A673 (cell line): ENCODE data around the gene TMPRSS13. TPM values are rescaled to one million over a fixed set of nuclear protein-coding genes. Genes with fewer than 3 reads are reported as not detected.
A peak's percentile ranks its signal among the peaks of the same experiment; 100 is the strongest.

Source experiments
- BruUV-seq: library from RNA; stranded (reverse); fragments of 400-500 nt; replicated peaks from 2 replicates; lab custom pipeline; 2021; lab: Mats Ljungman, UMichigan
- CTCF ChIA-PET: fragments of 300-600 bp; sonication (Branson Sonifier 250); formaldehyde crosslinking; loops from one replicate; lab custom pipeline; 2022; ENCODE audit warnings: antibody characterized with exemption; lab: Charles Lee
- POLR2A ChIA-PET: fragments of 300-600 bp; sonication (Branson Sonifier 250); formaldehyde crosslinking; loops from one replicate; lab custom pipeline; 2022; ENCODE audit warnings: antibody characterized with exemption; ENCODE audit not compliant: low non-redundant PET; lab: Charles Lee
- DNase-seq: peaks from one replicate; pipeline ENCODE4 v3.0.0-alpha.2; 2015; ENCODE audit warnings: low spot score
- H3K27ac ChIP-seq: fragments of 200-600 bp; sonication (generic); 2 replicates; pipeline ENCODE4 v1.5.1; 2016; ENCODE audit warnings: mixed run types, low read depth, mild to moderate bottlenecking, mixed read lengths, antibody characterized with exemption, low read length; ENCODE audit not compliant: poor library complexity, severe bottlenecking
- H3K27me3 ChIP-seq: fragments of 200-600 bp; sonication (generic); replicated peaks from 2 replicates; pipeline ENCODE4 v1.6.1; 2017; ENCODE audit warnings: mixed run types, low read depth, mild to moderate bottlenecking, mixed read lengths, antibody characterized with exemption, low read length; ENCODE audit not compliant: insufficient read depth, poor library complexity
- H3K36me3 ChIP-seq: fragments of 200-600 bp; sonication (generic); 2 replicates; pipeline ENCODE4 v1.6.1; 2016; ENCODE audit warnings: mixed run types, mild to moderate bottlenecking, mixed read lengths, antibody characterized with exemption, low read length; ENCODE audit not compliant: insufficient read depth, poor library complexity, severe bottlenecking
- H3K4me1 ChIP-seq: fragments of 200-600 bp; sonication (generic); 2 replicates; pipeline ENCODE4 v1.6.1; 2017; ENCODE audit warnings: mixed run types, mild to moderate bottlenecking, mixed read lengths, antibody characterized with exemption, low read length; ENCODE audit not compliant: insufficient read depth, poor library complexity, severe bottlenecking
- H3K4me3 ChIP-seq: fragments of 200-600 bp; sonication (generic); 2 replicates; pipeline ENCODE4 v1.5.1; 2016; ENCODE audit warnings: low read depth, mixed run types, mild to moderate bottlenecking, mixed read lengths, low read length; ENCODE audit not compliant: poor library complexity, severe bottlenecking
- H3K9me3 ChIP-seq: fragments of 200-600 bp; sonication (generic); 2 replicates; pipeline ENCODE4 v1.6.1; 2016; ENCODE audit warnings: mixed run types, low read depth, mild to moderate bottlenecking, mixed read lengths, antibody characterized with exemption, low read length; ENCODE audit not compliant: poor library complexity, severe bottlenecking
- CTCF ChIP-seq: fragments of 300-800, 200-600 bp; sonication (generic); conservative IDR thresholded peaks from 2 replicates; pipeline ENCODE4 v1.5.1; 2017; ENCODE audit warnings: low read depth, mild to moderate bottlenecking, antibody characterized with exemption, low read length, moderate library complexity, mixed read lengths
- EZH2 ChIP-seq: fragments of 200-600 bp; sonication (generic); IDR thresholded peaks from 2 replicates; pipeline ENCODE4 v1.6.1; 2017; ENCODE audit warnings: borderline replicate concordance, low read depth, mild to moderate bottlenecking, mixed read lengths, antibody characterized with exemption, low read length; ENCODE audit not compliant: poor library complexity, severe bottlenecking
- intact Hi-C: fragments of 100-400 bp; cut with micrococcal nuclease; formaldehyde crosslinking; loops from one replicate; pipeline ENCODE4 v1.10.0; 2022; ENCODE audit not compliant: unreplicated experiment
- total RNA-seq: library from RNA; stranded (reverse); gene quantifications from 2 replicates; pipeline ENCODE4 v1.2.3, GENCODE V29; 2021

TMPRSS13 gene
- total RNA-seq, 1 experiment from 2014 or later, result not detected

GRCh38 chr11:117851106-117851505, 78.1 kb downstream of the TMPRSS13 start:
- TF ChIP-seq EZH2 (no peak), CTCF (no peak)
- no TSS peak for BruUV-seq
- Histone ChIP-seq H3K9me3 (peaks cover 16% of the 10 kb centered on the region), H3K4me3 (no peak overlapping the region), H3K36me3 (no peaks in the 10 kb centered on the region), H3K27me3 (no peaks in the 10 kb centered on the region), H3K4me1 (peaks cover 8% of the 10 kb centered on the region), H3K27ac (no peak overlapping the region)
- CTCF ChIA-PET, result interaction anchor here (1.9 kb wide), 1 partner anchor 95 kb away, joined by 7 read pairs; no protein-coding TSS in a partner anchor
- POLR2A ChIA-PET, result interaction anchor here (0.9 kb wide), 1 partner anchor 16 kb away, joined by 4 read pairs; no protein-coding TSS in a partner anchor
- peak; percentile 79 for DNase-seq
- intact Hi-C loops, result no loop called here

Other genes starting within 250 kb of the TMPRSS13 start
- gene DSCAML1, start 132.2 kb downstream of the TMPRSS13 start, total RNA-seq, result not detected in 2 replicates
- gene FXYD2, start 104.7 kb downstream of the TMPRSS13 start, total RNA-seq, result not detected in 2 replicates
- gene FXYD6, start 52.7 kb downstream of the TMPRSS13 start, total RNA-seq, result 12.2 and 12.9 TPM in 2 replicates
- gene IL10RA, start 57.0 kb upstream of the TMPRSS13 start, total RNA-seq, result not detected in 2 replicates
- not detected in 2 replicates for gene TMPRSS4, start 147.7 kb upstream of the TMPRSS13 start, total RNA-seq
- not detected in 2 replicates for gene SMIM35, start 157.6 kb upstream of the TMPRSS13 start, total RNA-seq
- 0.74 and 1.8 TPM in 2 replicates for gene SCN4B, start 223.4 kb upstream of the TMPRSS13 start, total RNA-seq
- not detected in 2 replicates for gene SCN2B, start 247.2 kb upstream of the TMPRSS13 start, total RNA-seq